Urinary bladder (tissue), 4 donors: ENCODE measurements around the gene NXT1. TPM values are rescaled to one million over a fixed set of nuclear protein-coding genes. Genes with fewer than 3 reads are reported as not detected.

Source experiments
- DNase-seq: peaks from one replicate; pipeline ENCODE4 v3.0.0-alpha.2; 2015; ENCODE audit errors: extremely low spot score
- H3K27ac ChIP-seq: one replicate; pipeline ENCODE4 v1.5.1; 2013; ENCODE audit warnings: low read depth, mild to moderate bottlenecking, moderate library complexity
- H3K36me3 ChIP-seq: one replicate; pipeline ENCODE4 v1.6.1; 2013; ENCODE audit warnings: mild to moderate bottlenecking, moderate library complexity; ENCODE audit not compliant: insufficient read depth
- H3K4me1 ChIP-seq: one replicate; pipeline ENCODE4 v1.6.1; 2013; ENCODE audit warnings: mild to moderate bottlenecking, moderate library complexity; ENCODE audit not compliant: insufficient read depth
- H3K4me3 ChIP-seq: one replicate; pipeline ENCODE4 v1.5.1; 2013; ENCODE audit warnings: low read depth, low read length
- WGBS: extraction: QIAGEN DNeasy Blood & Tissue Kit; methylation state at CpG from one replicate; pipeline ENCODE4 v1.1.7; 2013; 5-methylcytosine and 5-hydroxymethylcytosine counted together
- polyA plus RNA-seq: library from polyadenylated mRNA; stranded (reverse); fragments of 200-250 nt; gene quantifications from one replicate; pipeline ENCODE4 v1.2.3, GENCODE V29; 2013
- small RNA-seq: library from RNA; depleted of rRNA; stranded (forward); fragments of <200 nt; gene quantifications from one replicate; pipeline ENCODE3, GENCODE V24; 2014
- total RNA-seq: library from RNA; depleted of rRNA; stranded (reverse); fragments of >200 nt; gene quantifications from one replicate; pipeline ENCODE4 v1.2.3, GENCODE V29; 2014
- donor health status: healthy with polysubstance abuse.
- donor health status: healthy.

Gene NXT1
- total and polyA plus RNA-seq, 2 donors, result 19.4 to 30.4 TPM

- no peak overlapping the region for H3K27ac ChIP-seq
- no peaks in the 10 kb centered on the region for H3K4me1 ChIP-seq
- H3K36me3 ChIP-seq, result no peaks in the 10 kb centered on the region
- no peak for DNase-seq
- 82% methylated on average over 6 of the region's 6 CpGs for WGBS
- no peak overlapping the region for H3K4me3 ChIP-seq
Measured at GRCh38 chr20:23399568-23400241, 49.1 kb downstream of the NXT1 start.

GRCh38 chr20:23401051-23401450 is 50.5 kb downstream of the NXT1 start:
- H3K4me1 ChIP-seq, result no peaks in the 10 kb centered on the region
- DNase-seq, result no peak
- 93% methylated on average over 5 of the region's 5 CpGs for WGBS
- no peak overlapping the region for H3K4me3 ChIP-seq
- no peak overlapping the region for H3K27ac ChIP-seq
- no peaks in the 10 kb centered on the region for H3K36me3 ChIP-seq

GRCh38 chr20:23403751-23404150 is 53.2 kb downstream of the NXT1 start:
- WGBS, result 24% methylated on average over 5 of the region's 5 CpGs
- no peak for DNase-seq
- Histone ChIP-seq H3K4me1 (no peaks in the 10 kb centered on the region), H3K4me3 (no peak overlapping the region), H3K27ac (no peak overlapping the region), H3K36me3 (no peaks in the 10 kb centered on the region)

GRCh38 chr20:23404196-23404595 is 53.6 kb downstream of the NXT1 start:
- 41% methylated on average over 3 of the region's 3 CpGs for WGBS
- H3K36me3 ChIP-seq, result no peaks in the 10 kb centered on the region
- no peak overlapping the region for H3K4me3 ChIP-seq

More at GRCh38 chr20:23404196-23404595, 53.6 kb downstream of the NXT1 start:
- DNase-seq, result no peak
- Histone ChIP-seq H3K27ac (no peak overlapping the region), H3K4me1 (no peaks in the 10 kb centered on the region)

Small RNA genes within 50 kb of the gene (small RNA-seq; reads per million reads assigned to genes)
- not detected for gene RNA5SP479

Other genes with a start within 250 kb of the NXT1 start
- gene GZF1, start 11.4 kb downstream of the NXT1 start, total RNA-seq, result 14.1 TPM
- gene GZF1, start 11.4 kb downstream of the NXT1 start, polyA plus RNA-seq, result 18.3 TPM
- 32.3 TPM for gene NAPB, start 70.7 kb downstream of the NXT1 start, total RNA-seq
- gene NAPB, start 70.7 kb downstream of the NXT1 start, polyA plus RNA-seq, result 9.7 TPM
- not detected for gene CSTL1, start 88.9 kb downstream of the NXT1 start, total RNA-seq
- gene CSTL1, start 88.9 kb downstream of the NXT1 start, polyA plus RNA-seq, result not detected
- gene CST11, start 102.1 kb downstream of the NXT1 start, total RNA-seq, result not detected
- gene CST11, start 102.1 kb downstream of the NXT1 start, polyA plus RNA-seq, result not detected
- gene CST8, start 140.3 kb downstream of the NXT1 start, total RNA-seq, result not detected
- gene CST8, start 140.3 kb downstream of the NXT1 start, polyA plus RNA-seq, result not detected
- gene CST9L, start 217.7 kb downstream of the NXT1 start, total RNA-seq, result not detected
- not detected for gene CST9L, start 217.7 kb downstream of the NXT1 start, polyA plus RNA-seq